Esophagus muscularis mucosa (tissue), 3 donors: Measurements from ENCODE around the gene MS4A14.

Experiments
- POLR2A ChIP-seq: fragments of 450-650 bp; IDR thresholded peaks from one replicate; pipeline ENCODE4 v1.6.1; 2017; ENCODE audit warnings: antibody characterized with exemption, moderate library complexity, mild to moderate bottlenecking, low read depth
- POLR2AphosphoS5 ChIP-seq, 2 donors: sonication (generic); formaldehyde crosslinking; IDR thresholded peaks; one replicate each; pipeline ENCODE4 v1.6.1; 2017; ENCODE audit warnings: antibody characterized with exemption in 2 of 2
- TF ChIP-seq, protein P1 (sequence below), 3 experiments: fragments of 200-600 bp in 2 of 3; fragments of 450-650 bp in 1 of 3; sonication (generic) in 2 of 3; IDR thresholded peaks; one replicate each; pipeline ENCODE4 v1.5.1; 2017 to 2019; ENCODE audit warnings: antibody characterized with exemption in 3 of 3, mild to moderate bottlenecking in 2 of 3, moderate library complexity in 1 of 3

- TF ChIP-seq, protein P1, sequence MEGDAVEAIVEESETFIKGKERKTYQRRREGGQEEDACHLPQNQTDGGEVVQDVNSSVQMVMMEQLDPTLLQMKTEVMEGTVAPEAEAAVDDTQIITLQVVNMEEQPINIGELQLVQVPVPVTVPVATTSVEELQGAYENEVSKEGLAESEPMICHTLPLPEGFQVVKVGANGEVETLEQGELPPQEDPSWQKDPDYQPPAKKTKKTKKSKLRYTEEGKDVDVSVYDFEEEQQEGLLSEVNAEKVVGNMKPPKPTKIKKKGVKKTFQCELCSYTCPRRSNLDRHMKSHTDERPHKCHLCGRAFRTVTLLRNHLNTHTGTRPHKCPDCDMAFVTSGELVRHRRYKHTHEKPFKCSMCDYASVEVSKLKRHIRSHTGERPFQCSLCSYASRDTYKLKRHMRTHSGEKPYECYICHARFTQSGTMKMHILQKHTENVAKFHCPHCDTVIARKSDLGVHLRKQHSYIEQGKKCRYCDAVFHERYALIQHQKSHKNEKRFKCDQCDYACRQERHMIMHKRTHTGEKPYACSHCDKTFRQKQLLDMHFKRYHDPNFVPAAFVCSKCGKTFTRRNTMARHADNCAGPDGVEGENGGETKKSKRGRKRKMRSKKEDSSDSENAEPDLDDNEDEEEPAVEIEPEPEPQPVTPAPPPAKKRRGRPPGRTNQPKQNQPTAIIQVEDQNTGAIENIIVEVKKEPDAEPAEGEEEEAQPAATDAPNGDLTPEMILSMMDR (IDR thresholded peaks at IDR 0.05) = no peak
- no peak for TF ChIP-seq POLR2A
- TF ChIP-seq POLR2AphosphoS5 (IDR thresholded peaks at IDR 0.05) = no peak
These were observed 1.4 kb upstream of the MS4A14 start for GRCh38 chr11:60394666-60395380.
